GM18873 (cell line): ENCODE data around the gene KIRREL3.

Experiments
- ATAC-seq: cut with Tn5 transposase; IDR thresholded peaks from one replicate; pipeline ENCODE4 v1.9.1; 2021; ENCODE audit warnings: mild to moderate bottlenecking, moderate library complexity, moderate number of reproducible peaks; ENCODE audit not compliant: unreplicated experiment, low FRiP score

KIRREL3 gene

GRCh38 chr11:126560221-126560620, 440.3 kb downstream of the KIRREL3 start:
- ATAC-seq, result no peak

- no peak for ATAC-seq
Observed at GRCh38 chr11:126548581-126549550, 451.7 kb downstream of the KIRREL3 start.

- no peak for ATAC-seq
Observed at GRCh38 chr11:126547691-126548090, 452.9 kb downstream of the KIRREL3 start.

GRCh38 chr11:126547161-126547560, 453.4 kb downstream of the KIRREL3 start:
- ATAC-seq, result no peak

GRCh38 chr11:126546694-126547093, 453.9 kb downstream of the KIRREL3 start:
- no peak for ATAC-seq

- no peak for ATAC-seq
Observed at GRCh38 chr11:126546191-126546590, 454.4 kb downstream of the KIRREL3 start.

- no peak for ATAC-seq
Observed at GRCh38 chr11:126545057-126545555, 455.5 kb downstream of the KIRREL3 start.

GRCh38 chr11:126544108-126545056, 456.2 kb downstream of the KIRREL3 start:
- no peak for ATAC-seq

GRCh38 chr11:126543691-126544090, 456.9 kb downstream of the KIRREL3 start:
- ATAC-seq, result no peak

- ATAC-seq, result no peak
Observed at GRCh38 chr11:126542334-126543015, 458.1 kb downstream of the KIRREL3 start.

- ATAC-seq, result no peak
Observed at GRCh38 chr11:126538071-126538470, 462.5 kb downstream of the KIRREL3 start.

- no peak for ATAC-seq
Observed at GRCh38 chr11:126537492-126537891, 463.1 kb downstream of the KIRREL3 start.

- ATAC-seq, result no peak
Observed at GRCh38 chr11:126534141-126534805, 466.3 kb downstream of the KIRREL3 start.

GRCh38 chr11:126533560-126533959, 467.0 kb downstream of the KIRREL3 start:
- no peak for ATAC-seq

GRCh38 chr11:126530416-126530815, 470.2 kb downstream of the KIRREL3 start:
- no peak for ATAC-seq

- no peak for ATAC-seq
Observed at GRCh38 chr11:126529037-126529436, 471.5 kb downstream of the KIRREL3 start.

GRCh38 chr11:126528075-126528474, 472.5 kb downstream of the KIRREL3 start:
- no peak for ATAC-seq

- no peak for ATAC-seq
Observed at GRCh38 chr11:126527651-126528050, 472.9 kb downstream of the KIRREL3 start.

- no peak for ATAC-seq
Observed at GRCh38 chr11:126526471-126526870, 474.1 kb downstream of the KIRREL3 start.

- ATAC-seq, result no peak
Observed at GRCh38 chr11:126525702-126526101, 474.9 kb downstream of the KIRREL3 start.
